IMR-90 (cell line): ENCODE results near the gene H2BW2. TPM values are rescaled to one million over a fixed set of nuclear protein-coding genes. Genes with fewer than 3 reads are reported as not detected.

Experiments used
- polyA plus RNA-seq, 3 experiments: library from polyadenylated mRNA; depleted of rRNA; stranded (reverse); fragments of >200 nt; gene quantifications; 2 replicates each; pipeline ENCODE4 v1.2.3, GENCODE V29; 2012; ENCODE audit warnings: low replicate concordance in 1 of 3
- total RNA-seq: library from RNA; depleted of rRNA; stranded (reverse); fragments of >200 nt; gene quantifications from 2 replicates; pipeline ENCODE4 v1.2.3, GENCODE V29; 2012; rRNA removed

Gene H2BW2
- total and polyA plus RNA-seq, 2 of the 4 experiments (the other 2 are of a cell fraction) = not detected

Other genes with a start within 250 kb of the H2BW2 start
- gene RAB9B, start 207.7 kb upstream of the H2BW2 start, total RNA-seq = 0.90 and 1.1 TPM in 2 replicates
- 0.34 and 0.58 TPM in 2 replicates for gene RAB9B, start 207.7 kb upstream of the H2BW2 start, polyA plus RNA-seq (2012; rRNA removed)
- 5.6 and 7.9 TPM in 2 replicates for gene TMSB15B, start 77.3 kb upstream of the H2BW2 start, total RNA-seq
- gene TMSB15B, start 77.3 kb upstream of the H2BW2 start, polyA plus RNA-seq (2012; rRNA removed) = 9.0 and 9.9 TPM in 2 replicates
- not detected in 2 replicates for gene H2BW1, start 26.2 kb upstream of the H2BW2 start, total RNA-seq
- gene H2BW1, start 26.2 kb upstream of the H2BW2 start, polyA plus RNA-seq (2012; rRNA removed) = not detected in 2 replicates
- 2.0 and 5.8 TPM in 2 replicates for gene TMSB15C, start 36.3 kb downstream of the H2BW2 start, total RNA-seq
- 1.9 and 2.1 TPM in 2 replicates for gene TMSB15C, start 36.3 kb downstream of the H2BW2 start, polyA plus RNA-seq (2012; rRNA removed)
- 0.36 and 0.83 TPM in 2 replicates for gene ZCCHC18, start 72.6 kb downstream of the H2BW2 start, total RNA-seq
- gene ZCCHC18, start 72.6 kb downstream of the H2BW2 start, polyA plus RNA-seq (2012; rRNA removed) = 1.1 and 1.5 TPM in 2 replicates
- gene SLC25A53, start 117.1 kb downstream of the H2BW2 start, total RNA-seq = 5.8 and 5.9 TPM in 2 replicates
- gene SLC25A53, start 117.1 kb downstream of the H2BW2 start, polyA plus RNA-seq (2012; rRNA removed) = 3.7 and 4.4 TPM in 2 replicates
- gene FAM199X, start 126.5 kb downstream of the H2BW2 start, total RNA-seq = 13.8 and 25.3 TPM in 2 replicates
- 2.8 and 4.0 TPM in 2 replicates for gene FAM199X, start 126.5 kb downstream of the H2BW2 start, polyA plus RNA-seq (2012; rRNA removed)
- gene ESX1, start 215.0 kb downstream of the H2BW2 start, total RNA-seq = not detected in 2 replicates
- gene ESX1, start 215.0 kb downstream of the H2BW2 start, polyA plus RNA-seq (2012; rRNA removed) = not detected in 2 replicates